ENCODE results near the gene ANTXR1. TPM values are rescaled to one million over a fixed set of nuclear protein-coding genes. Genes with fewer than 3 reads are reported as not detected.

Gene ANTXR1
- total and polyA plus RNA-seq, 2 donors (not counting 3 experiments of a cell fraction or from before 2014, with no cell fraction given): 4.2 to 17.3 TPM

DNA sequence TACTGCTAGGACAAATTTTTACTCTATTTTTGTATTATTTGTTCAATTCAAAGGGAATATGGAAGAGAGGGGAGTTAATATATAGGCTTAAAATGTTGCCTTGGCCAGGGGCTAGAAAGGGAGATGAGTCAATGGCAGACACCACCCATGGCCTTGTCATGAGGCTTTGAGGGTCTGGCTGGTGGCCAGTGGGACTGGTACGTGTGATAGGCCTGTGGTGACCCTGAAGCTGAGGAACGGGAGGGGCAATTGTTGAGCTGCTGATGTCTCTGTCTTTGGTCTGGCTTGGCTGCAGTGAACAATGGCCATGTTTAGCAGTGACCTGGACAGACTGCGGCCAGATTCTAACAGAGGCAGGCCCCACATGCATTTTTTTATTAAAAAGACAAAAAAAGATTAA lies 20.0 kb upstream of the ANTXR1 start:
- CTCF ChIA-PET: interaction anchor here (1.6 kb wide), 1 partner anchor 22 kb away, joined by 4 read pairs; no protein-coding TSS in a partner anchor

DNA sequence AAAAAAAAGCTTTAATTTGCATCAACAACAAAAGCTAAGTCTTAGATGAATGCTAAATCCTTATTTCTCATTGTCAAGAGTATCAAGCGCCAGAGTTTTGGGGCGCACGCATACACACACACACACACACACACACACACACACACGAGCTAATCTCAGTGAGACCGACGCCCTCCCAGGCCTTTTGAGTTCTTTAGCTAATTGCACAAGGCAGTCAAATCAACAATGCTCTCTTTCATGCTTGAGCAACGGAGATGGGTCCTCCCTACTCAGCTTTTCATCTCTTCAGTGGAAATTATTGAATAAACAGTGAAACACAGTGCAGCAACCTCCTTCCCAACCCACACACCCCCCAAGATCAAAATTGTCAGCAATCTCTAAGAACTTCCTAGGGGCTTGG lies 19.3 kb upstream of the ANTXR1 start:
- Histone ChIP-seq H3K4me2 (ENCODE audit: insufficient read depth, low read length) (no peak overlapping the region), H3K36me3 (ENCODE audit: control insufficient read depth in 2 of 2, extremely low read depth in 1 of 2, insufficient read depth in 2 of 2, low read length in 2 of 2) (no peaks in the 10 kb centered on the region), H3K4me1 (ENCODE audit: control insufficient read depth, extremely low read depth, insufficient read depth, low read length) (no peaks in the 10 kb centered on the region), H3K9me1 (replicated peaks; ENCODE audit: control insufficient read depth, extremely low read depth, insufficient read depth, low read length) (no peaks in the 10 kb centered on the region), H3K27me3 (ENCODE audit: control insufficient read depth in 2 of 2, insufficient read depth in 2 of 2, low read length in 2 of 2) (peaks cover 17 to 36% of the 10 kb centered on the region in 2 experiments), H3K9me3 (replicated peaks; ENCODE audit: control insufficient read depth, insufficient read depth, low read length) (no peaks in the 10 kb centered on the region), H3K4me3 (replicated peaks in 1 of 3; ENCODE audit: insufficient read depth in 1 of 3, low read depth in 1 of 3, low read length in 3 of 3) (no peak overlapping the region), H3K27ac (ENCODE audit: insufficient read depth, low read depth, low read length) (no peak overlapping the region), H2AFZ (ENCODE audit: low read depth, low read length) (no peak overlapping the region), H4K20me1 (replicated peaks; ENCODE audit: control insufficient read depth, extremely low read depth, insufficient read depth, low read length) (no peaks in the 10 kb centered on the region), H3K79me2 (ENCODE audit: control insufficient read depth, insufficient read depth, low read length) (no peaks in the 10 kb centered on the region), H3K9ac (replicated peaks; ENCODE audit: extremely low read depth, insufficient read depth, low read length) (no peak overlapping the region)
- dilution Hi-C loops (cut with MboI; ENCODE audit: extremely low pct_ligation_motif_present, low sequenced_read_pairs) (no loop called here), intact Hi-C loops (cut with micrococcal nuclease) (no loop called here)
- no peak for TF ChIP-seq JUN (IDR thresholded peaks at IDR 0.05; ENCODE audit: borderline replicate concordance, insufficient read depth, insufficient read length, low read depth)
- no peak for TF ChIP-seq POLR2A (IDR thresholded peaks at IDR 0.05; ENCODE audit: low read depth, low read length)
- no peak for TF ChIP-seq MYC (IDR thresholded peaks at IDR 0.05; ENCODE audit: low read depth, low read length)
- TF ChIP-seq EZH2 (IDR thresholded peaks at IDR 0.05; ENCODE audit: borderline replicate concordance, low read depth, low read length, severe bottlenecking): no peak
- TF ChIP-seq, protein P1, sequence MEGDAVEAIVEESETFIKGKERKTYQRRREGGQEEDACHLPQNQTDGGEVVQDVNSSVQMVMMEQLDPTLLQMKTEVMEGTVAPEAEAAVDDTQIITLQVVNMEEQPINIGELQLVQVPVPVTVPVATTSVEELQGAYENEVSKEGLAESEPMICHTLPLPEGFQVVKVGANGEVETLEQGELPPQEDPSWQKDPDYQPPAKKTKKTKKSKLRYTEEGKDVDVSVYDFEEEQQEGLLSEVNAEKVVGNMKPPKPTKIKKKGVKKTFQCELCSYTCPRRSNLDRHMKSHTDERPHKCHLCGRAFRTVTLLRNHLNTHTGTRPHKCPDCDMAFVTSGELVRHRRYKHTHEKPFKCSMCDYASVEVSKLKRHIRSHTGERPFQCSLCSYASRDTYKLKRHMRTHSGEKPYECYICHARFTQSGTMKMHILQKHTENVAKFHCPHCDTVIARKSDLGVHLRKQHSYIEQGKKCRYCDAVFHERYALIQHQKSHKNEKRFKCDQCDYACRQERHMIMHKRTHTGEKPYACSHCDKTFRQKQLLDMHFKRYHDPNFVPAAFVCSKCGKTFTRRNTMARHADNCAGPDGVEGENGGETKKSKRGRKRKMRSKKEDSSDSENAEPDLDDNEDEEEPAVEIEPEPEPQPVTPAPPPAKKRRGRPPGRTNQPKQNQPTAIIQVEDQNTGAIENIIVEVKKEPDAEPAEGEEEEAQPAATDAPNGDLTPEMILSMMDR (IDR thresholded peaks at IDR 0.05; ENCODE audit: extremely low read depth in 1 of 2, insufficient read depth in 1 of 2, low read depth in 1 of 2, low read length in 2 of 2): no peak
- no peak for TF ChIP-seq FOS (IDR thresholded peaks at IDR 0.05; ENCODE audit: borderline replicate concordance, insufficient read depth, low read length)
- TF ChIP-seq GATA2 (IDR thresholded peaks at IDR 0.05; ENCODE audit: insufficient read depth, insufficient read length, low read depth, low read length): no peak
- TF ChIP-seq POLR2AphosphoS5 (IDR thresholded peaks at IDR 0.05; ENCODE audit: insufficient read depth, low read depth, low read length): no peak
- no peak for TF ChIP-seq MAX (IDR thresholded peaks at IDR 0.05; ENCODE audit: insufficient read depth, insufficient read length)
- no TSS peak for BruUV-seq (replicated peaks)
- DNase-seq (ENCODE audit: low read depth, low spot score) (no peak), FAIRE-seq (no peak)
- ChIA-PET POLR2A (no interaction called here), CTCF (interaction anchor here (1.6 kb wide), 1 partner anchor 21 kb away, joined by 4 read pairs; no protein-coding TSS in a partner anchor)

More for the DNA sequence above, 20.0 kb upstream of the ANTXR1 start:
- no peak overlapping the region for H3K9ac ChIP-seq (replicated peaks; ENCODE audit: extremely low read depth, insufficient read depth, low read length)
- H3K4me1 ChIP-seq (ENCODE audit: control insufficient read depth, extremely low read depth, insufficient read depth, low read length): no peaks in the 10 kb centered on the region
- dilution Hi-C loops (cut with MboI; ENCODE audit: extremely low pct_ligation_motif_present, low sequenced_read_pairs) (no loop called here), intact Hi-C loops (cut with micrococcal nuclease) (no loop called here)
- no peak overlapping the region for H3K4me3 ChIP-seq (replicated peaks in 1 of 3; ENCODE audit: insufficient read depth in 1 of 3, low read depth in 1 of 3, low read length in 3 of 3)
- peaks cover 17 to 37% of the 10 kb centered on the region in 2 experiments for H3K27me3 ChIP-seq (ENCODE audit: control insufficient read depth in 2 of 2, insufficient read depth in 2 of 2, low read length in 2 of 2)
- H3K4me2 ChIP-seq (ENCODE audit: insufficient read depth, low read length): no peak overlapping the region
- no peaks in the 10 kb centered on the region for H3K9me3 ChIP-seq (replicated peaks; ENCODE audit: control insufficient read depth, insufficient read depth, low read length)
- H3K9me1 ChIP-seq (replicated peaks; ENCODE audit: control insufficient read depth, extremely low read depth, insufficient read depth, low read length): no peaks in the 10 kb centered on the region
- TF ChIP-seq POLR2A (IDR thresholded peaks at IDR 0.05; ENCODE audit: low read depth, low read length) (no peak), POLR2AphosphoS5 (IDR thresholded peaks at IDR 0.05; ENCODE audit: insufficient read depth, low read depth, low read length) (no peak), FOS (IDR thresholded peaks at IDR 0.05; ENCODE audit: borderline replicate concordance, insufficient read depth, low read length) (no peak)
- TF ChIP-seq, protein P1 (IDR thresholded peaks at IDR 0.05; ENCODE audit: extremely low read depth in 1 of 2, insufficient read depth in 1 of 2, low read depth in 1 of 2, low read length in 2 of 2): no peak
- POLR2A ChIA-PET: no interaction called here
- BruUV-seq (replicated peaks): no TSS peak
- no peaks in the 10 kb centered on the region for H3K79me2 ChIP-seq (ENCODE audit: control insufficient read depth, insufficient read depth, low read length)
- FAIRE-seq (no peak), DNase-seq (ENCODE audit: low read depth, low spot score) (no peak)
- no peak overlapping the region for H2AFZ ChIP-seq (ENCODE audit: low read depth, low read length)
- H3K36me3 ChIP-seq (ENCODE audit: control insufficient read depth in 2 of 2, extremely low read depth in 1 of 2, insufficient read depth in 2 of 2, low read length in 2 of 2): no peaks in the 10 kb centered on the region
- no peak overlapping the region for H3K27ac ChIP-seq (ENCODE audit: insufficient read depth, low read depth, low read length)
- no peaks in the 10 kb centered on the region for H4K20me1 ChIP-seq (replicated peaks; ENCODE audit: control insufficient read depth, extremely low read depth, insufficient read depth, low read length)
